ENCODE results near the gene SLC25A47.

GRCh38 chr14:100304825-100305323 is 18.3 kb upstream of the SLC25A47 start:
- TF ChIP-seq, protein P1, sequence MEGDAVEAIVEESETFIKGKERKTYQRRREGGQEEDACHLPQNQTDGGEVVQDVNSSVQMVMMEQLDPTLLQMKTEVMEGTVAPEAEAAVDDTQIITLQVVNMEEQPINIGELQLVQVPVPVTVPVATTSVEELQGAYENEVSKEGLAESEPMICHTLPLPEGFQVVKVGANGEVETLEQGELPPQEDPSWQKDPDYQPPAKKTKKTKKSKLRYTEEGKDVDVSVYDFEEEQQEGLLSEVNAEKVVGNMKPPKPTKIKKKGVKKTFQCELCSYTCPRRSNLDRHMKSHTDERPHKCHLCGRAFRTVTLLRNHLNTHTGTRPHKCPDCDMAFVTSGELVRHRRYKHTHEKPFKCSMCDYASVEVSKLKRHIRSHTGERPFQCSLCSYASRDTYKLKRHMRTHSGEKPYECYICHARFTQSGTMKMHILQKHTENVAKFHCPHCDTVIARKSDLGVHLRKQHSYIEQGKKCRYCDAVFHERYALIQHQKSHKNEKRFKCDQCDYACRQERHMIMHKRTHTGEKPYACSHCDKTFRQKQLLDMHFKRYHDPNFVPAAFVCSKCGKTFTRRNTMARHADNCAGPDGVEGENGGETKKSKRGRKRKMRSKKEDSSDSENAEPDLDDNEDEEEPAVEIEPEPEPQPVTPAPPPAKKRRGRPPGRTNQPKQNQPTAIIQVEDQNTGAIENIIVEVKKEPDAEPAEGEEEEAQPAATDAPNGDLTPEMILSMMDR (IDR thresholded peaks at IDR 0.05): peak in 1 of 7 experiments; percentile 9
- peak in 2 of 3 donors; percentile 61 to 66 for TF ChIP-seq POLR2A (IDR thresholded peaks at IDR 0.05)

Measured in body of pancreas (tissue), 4 donors.